GM19043 (cell line): ENCODE results near the gene LSM14A.
"Not testable (repeated sequence)": the region's sequence is repeated elsewhere in the genome, so short reads cannot be mapped to it uniquely, and the experiment has no call there.

Source experiments
- ATAC-seq: cut with Tn5 transposase; IDR thresholded peaks from one replicate; pipeline ENCODE4 v1.9.1; 2021; ENCODE audit warnings: low read depth; ENCODE audit not compliant: unreplicated experiment

Gene LSM14A

GRCh38 chr19:34253681-34254045, 81.4 kb downstream of the LSM14A start:
- not testable (repeated sequence) for ATAC-seq

- ATAC-seq, result peak; percentile 89
Measured at GRCh38 chr19:34254046-34254697, 81.9 kb downstream of the LSM14A start, which contains the start of gene GARRE1. TSS of gene GARRE1 (plus strand) at chr19:34254554. CDS start at chr19:34300474, 45,920 bp downstream.

DNA sequence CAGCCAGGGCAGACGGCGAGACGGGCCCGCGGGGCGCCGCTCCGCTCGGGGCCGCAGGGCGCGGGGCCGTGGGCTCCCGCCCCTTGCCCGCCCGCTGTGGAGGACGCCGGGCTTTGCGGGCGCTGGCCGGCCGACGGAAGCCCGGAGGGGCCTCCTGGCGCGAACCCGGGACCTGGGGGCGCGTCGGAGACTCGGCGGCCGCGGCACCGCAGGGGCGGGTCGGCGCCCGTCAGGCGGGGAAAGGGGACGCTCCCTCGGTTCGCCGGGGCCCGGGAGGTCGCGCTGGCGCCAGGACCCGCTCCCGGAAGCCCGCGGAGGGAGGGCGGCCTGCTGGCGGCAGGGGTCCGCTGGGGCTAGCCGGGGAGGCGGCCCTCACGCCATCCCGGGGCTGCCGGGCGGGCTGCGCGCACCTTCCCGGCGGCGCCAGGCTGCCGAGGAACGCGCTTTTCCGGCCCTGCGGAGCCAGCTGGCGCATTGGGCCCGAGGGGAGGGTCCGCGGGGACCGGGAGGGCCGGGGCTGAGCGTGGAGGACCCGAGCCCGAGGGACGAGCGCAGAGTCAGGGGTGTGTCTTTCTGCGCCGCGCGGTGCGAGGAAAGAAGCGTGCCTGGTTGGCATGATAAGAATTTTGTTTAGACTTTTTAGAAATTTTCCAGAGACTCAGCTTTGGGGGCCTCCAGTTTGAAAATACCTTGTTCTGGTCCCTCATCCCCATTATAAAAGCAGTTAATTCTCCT, 82.6 kb downstream of the LSM14A start:
- peak; percentile 48 for ATAC-seq

DNA sequence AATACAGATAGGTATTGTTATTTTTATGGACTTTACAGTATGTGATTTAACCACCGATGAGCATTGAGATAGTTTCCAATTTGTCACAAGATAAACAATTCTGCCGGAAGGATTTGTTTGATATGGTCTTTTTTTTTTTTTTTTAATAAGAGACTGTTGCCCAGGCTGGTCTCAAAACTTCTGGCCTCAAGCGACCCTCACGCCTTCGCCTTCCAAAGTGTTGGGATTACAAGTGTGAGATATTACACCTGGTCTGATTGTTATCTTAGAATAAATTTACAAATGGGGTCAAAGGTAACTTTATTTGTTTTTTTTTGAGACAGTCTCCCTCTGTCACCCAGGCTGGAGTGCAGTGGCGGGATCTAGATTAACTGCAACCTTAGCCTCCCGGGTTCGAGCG, 83.2 kb downstream of the LSM14A start:
- ATAC-seq, result no peak

DNA sequence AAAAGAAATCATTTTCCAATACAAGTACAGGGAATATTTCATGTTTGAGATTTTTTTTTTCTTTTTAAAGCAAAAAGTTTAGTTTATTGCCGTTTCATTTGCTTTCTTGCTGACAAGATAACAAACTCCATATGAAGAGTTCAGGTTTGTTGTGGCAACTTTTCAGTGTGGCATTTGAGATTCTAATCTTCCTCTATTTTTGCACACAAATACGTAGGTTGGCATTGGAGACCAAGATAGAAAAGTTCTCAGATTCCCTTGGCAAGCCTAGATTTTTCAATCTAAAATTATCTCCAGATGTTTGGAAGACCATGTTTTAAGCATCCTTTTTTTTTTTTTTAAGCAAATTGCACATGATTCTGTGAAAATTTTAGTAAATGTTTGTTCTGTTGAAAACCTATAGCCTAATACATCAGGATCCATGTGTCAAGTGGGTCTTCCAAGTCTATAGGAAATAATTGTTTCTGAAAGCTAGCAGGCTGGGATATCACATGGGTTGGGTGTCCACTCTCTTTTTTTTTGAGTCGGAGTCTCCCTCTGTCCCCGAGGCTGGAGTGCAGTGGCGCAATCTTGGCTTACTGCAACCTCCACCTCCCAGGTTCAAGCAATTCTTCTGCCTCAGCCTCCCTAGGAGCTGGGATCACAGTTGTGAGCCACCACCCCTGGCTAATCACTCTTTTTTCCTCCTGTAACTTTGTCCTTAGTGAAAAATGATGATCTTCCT, 84.7 kb downstream of the LSM14A start:
- ATAC-seq, result no peak

GRCh38 chr19:34257559-34257924, 85.2 kb downstream of the LSM14A start:
- no peak for ATAC-seq

DNA sequence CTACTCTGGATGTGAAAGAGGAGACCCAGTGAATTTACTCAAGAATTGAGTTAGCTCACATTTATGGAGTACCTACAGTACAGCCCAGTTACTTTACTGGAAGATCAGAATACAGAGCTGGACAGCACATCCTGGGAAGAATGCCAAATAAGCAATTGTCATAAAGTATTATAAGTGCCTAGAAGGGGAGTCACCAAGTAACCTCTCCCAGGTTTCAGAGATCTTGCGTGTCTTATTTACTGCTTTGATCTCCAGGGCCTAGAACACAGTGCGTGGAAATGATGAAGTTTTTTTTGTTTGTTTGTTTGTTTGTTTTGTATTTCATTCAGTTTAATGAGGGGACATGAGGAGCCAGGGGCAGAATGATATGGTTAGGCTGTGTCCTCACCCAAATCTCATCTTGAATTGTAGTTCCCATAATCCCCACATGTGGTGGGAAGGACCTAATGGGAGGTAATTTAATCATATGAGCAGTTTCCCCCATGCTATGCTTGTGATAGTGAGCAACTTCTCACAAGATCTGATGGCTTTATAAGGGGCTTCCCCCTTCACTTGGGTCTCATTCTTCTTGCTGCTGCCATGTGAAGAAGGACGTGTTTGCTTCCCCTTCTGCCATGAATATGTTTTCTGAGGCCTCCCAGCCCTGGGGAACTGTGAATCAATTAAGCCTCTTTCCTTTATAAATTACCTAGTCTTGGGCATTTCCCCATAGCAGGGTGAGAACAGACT, 87.2 kb downstream of the LSM14A start:
- ATAC-seq, result no peak

DNA sequence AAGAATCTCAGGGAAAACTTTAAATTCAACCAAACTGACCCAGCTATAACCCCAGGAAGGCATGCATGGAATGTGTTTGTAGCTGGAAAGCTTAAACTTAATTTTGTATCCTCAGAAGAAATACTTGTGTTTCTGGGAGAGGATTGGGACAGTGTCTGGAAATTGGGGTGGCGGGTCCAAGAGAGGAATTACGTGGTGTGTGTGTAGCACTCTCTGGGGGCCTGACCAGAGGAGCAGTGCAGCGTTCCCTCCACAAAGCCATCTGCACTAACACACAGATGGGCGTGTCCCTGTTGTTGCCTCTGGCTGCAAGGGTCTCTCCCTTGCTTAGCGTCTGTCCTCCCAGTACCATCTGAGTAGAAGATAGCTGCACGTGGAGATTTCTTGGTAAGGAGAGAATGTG, 88.5 kb downstream of the LSM14A start:
- ATAC-seq, result no peak

DNA sequence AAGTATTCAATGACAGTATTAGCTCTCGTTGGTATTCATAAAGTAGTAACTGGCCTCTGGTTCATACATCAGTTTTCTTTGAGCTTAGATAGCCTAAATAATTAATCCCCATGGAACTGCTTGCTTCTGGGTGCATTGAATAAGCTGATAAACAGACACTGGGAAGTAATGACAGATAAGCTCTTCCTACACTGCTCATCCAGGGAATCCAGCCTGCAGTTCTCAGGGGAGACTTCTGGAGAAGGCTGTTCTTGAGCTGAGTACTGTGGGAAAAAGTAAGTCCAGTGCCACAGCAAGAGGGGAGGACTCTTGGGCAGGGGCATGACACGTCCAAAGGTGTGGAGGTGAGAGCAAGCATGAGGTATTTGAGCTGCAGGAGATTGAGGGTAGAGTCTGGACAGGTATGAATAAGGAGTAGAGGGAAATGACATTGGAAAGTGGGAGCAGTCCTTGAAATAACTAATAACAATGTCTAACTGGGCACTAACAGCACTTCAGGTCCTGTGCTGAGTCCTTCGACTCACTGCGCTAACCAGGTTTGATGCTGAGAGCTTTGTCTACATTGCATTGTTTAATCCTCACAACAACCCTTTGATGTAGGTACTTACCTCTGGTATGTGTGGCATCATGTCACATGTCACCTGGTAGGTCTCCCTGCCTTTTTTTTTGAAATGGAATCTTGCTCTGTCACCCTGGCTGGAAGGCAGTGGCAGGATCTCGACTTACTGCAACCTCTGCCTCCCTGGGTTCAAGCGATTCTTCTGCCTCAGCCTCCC, 89.2 kb downstream of the LSM14A start:
- no peak for ATAC-seq

DNA sequence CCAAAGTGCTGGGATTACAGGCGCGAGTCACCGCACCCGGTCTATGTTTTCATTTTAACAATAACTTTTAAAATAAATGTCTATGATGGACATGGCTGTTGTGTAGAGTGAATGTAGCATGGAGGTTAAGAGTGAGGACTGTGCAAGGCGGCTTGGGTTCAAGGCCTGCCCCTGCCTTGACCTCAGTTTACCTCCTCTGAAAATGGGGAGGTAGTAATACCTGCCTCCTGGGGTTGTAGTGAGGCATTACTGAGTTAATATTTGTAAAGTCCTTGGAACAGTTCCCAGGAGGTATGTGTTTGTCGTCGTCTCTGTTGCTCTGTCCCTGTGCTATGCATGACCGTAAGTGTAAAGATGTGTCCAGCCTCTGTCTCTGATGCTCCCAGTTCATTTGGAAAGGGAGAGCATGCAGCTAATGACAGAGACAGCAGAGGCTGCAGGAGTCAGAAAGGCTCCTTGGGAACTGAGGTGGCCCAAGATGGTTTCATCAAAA, 91.5 kb downstream of the LSM14A start:
- ATAC-seq, result no peak

GRCh38 chr19:34265221-34265650, 92.9 kb downstream of the LSM14A start:
- ATAC-seq, result no peak

- no peak for ATAC-seq
Measured at GRCh38 chr19:34269081-34269480, 96.8 kb downstream of the LSM14A start.

DNA sequence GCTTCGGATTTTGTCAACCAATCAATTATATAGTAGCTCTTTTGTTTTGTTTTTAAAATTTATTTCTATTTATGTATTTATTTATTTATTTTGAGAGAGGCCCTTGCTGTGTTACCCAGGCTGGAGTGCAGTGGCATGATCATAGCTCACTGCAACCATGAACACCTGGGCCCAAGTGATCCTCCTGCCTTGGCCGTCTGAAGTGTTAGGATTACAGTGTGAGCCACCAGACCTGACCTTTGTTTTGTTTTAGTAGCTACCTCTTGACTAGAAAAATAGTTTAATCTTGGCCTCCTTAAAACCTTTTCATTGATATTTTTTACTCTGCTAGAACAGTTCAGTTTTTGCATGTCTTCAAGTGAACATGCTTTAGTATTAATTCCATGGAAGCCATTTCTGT, 97.2 kb downstream of the LSM14A start:
- ATAC-seq, result no peak

GRCh38 chr19:34269968-34270621, 97.8 kb downstream of the LSM14A start:
- no peak for ATAC-seq

DNA sequence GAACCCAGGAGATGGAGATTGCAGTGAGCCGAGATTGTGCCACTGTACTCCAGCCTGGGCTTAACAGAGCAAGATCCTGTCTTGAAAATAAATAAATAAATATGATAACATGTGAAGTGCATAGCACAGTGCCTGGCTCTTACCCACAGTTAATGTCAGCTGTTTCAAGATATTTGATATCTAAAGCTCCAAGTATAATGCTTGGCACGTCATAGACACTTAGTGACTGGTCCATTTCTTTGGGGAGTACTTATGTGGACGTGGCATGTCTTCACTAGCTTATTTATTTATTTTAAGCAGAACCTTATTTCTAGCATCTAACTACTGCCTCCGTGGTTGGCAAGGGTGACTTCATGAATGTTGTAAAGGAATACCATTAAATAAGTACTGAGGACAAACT, 100.8 kb downstream of the LSM14A start:
- ATAC-seq, result no peak

GRCh38 chr19:34274284-34274826, 102.1 kb downstream of the LSM14A start:
- no peak for ATAC-seq

GRCh38 chr19:34274827-34275625, 102.7 kb downstream of the LSM14A start:
- ATAC-seq, result no peak

DNA sequence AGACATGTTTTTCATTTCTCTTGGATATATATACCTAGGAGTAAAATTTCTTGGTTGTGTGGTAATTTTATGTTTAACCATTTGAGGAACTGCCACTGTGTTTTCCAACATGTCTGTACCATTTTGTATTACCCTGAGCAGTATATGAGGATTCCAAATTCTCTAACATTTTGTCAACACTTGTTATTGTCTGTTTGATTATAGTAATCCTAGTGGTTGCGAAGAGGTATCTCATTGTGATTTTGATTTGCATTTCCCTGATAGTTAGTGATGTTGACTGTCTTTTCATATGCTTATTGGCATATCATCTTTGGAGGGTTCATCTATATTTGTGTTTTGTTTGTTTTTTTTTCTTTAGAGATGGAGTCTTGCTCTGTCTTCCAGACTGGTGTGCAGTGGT, 103.4 kb downstream of the LSM14A start:
- no peak for ATAC-seq
